GM18508 (cell line): Measurements from ENCODE around the gene AEBP1.
A peak's percentile ranks its signal among the peaks of the same experiment; 100 is the strongest.
"Not testable (repeated sequence)": the region's sequence is repeated elsewhere in the genome, so short reads cannot be mapped to it uniquely, and the experiment has no call there.

Source experiments
- ATAC-seq: cut with Tn5 transposase; IDR thresholded peaks from one replicate; pipeline ENCODE4 v1.9.1; 2021; ENCODE audit warnings: moderate number of reproducible peaks; ENCODE audit not compliant: insufficient read depth, unreplicated experiment

AEBP1 gene

DNA sequence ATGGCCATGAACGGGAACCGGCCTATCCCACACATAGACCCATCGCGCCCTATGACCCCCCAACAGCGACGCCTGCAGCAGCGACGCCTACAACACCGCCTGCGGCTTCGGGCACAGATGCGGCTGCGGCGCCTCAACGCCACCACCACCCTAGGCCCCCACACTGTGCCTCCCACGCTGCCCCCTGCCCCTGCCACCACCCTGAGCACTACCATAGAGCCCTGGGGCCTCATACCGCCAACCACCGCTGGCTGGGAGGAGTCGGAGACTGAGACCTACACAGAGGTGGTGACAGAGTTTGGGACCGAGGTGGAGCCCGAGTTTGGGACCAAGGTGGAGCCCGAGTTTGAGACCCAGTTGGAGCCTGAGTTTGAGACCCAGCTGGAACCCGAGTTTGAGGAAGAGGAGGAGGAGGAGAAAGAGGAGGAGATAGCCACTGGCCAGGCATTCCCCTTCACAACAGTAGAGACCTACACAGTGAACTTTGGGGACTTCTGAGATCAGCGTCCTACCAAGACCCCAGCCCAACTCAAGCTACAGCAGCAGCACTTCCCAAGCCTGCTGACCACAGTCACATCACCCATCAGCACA, 9.7 kb downstream of the AEBP1 start:
- ATAC-seq = no peak

DNA sequence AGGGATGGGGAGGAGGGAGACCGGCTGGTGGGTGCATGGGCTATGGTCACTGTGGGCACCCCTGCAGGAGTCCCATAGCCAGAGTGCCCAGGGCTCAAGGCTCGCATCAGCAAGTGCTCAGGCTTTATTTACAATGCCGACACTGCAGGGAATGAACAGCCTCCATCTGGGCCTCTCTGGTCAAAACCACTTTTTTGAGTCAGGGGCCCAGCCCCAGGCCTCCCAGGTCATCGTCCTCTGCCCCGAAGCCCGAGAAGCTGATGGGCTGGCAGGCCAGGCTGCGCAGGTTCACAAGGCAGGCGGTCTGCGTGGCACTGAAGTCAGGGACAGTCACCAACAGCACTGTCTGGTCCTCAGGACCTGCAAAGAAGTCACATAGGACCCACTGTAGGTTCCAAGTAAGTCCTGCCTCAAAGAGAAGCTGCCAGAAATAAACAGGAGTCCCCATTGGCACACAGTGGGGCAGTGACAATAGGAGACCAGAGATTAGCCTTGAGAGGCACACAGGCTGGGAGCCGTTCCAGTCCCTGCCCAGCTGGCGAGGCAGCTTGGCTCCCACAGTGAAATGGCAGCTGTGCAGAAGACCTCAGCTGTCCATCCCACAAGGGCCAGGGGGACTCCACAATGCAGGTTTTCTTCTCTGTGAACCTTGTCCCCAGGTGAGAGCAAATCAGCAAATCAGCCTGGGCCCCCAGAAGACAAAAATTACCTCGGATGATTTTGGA, 10.6 kb downstream of the AEBP1 start:
- ATAC-seq = no peak

DNA sequence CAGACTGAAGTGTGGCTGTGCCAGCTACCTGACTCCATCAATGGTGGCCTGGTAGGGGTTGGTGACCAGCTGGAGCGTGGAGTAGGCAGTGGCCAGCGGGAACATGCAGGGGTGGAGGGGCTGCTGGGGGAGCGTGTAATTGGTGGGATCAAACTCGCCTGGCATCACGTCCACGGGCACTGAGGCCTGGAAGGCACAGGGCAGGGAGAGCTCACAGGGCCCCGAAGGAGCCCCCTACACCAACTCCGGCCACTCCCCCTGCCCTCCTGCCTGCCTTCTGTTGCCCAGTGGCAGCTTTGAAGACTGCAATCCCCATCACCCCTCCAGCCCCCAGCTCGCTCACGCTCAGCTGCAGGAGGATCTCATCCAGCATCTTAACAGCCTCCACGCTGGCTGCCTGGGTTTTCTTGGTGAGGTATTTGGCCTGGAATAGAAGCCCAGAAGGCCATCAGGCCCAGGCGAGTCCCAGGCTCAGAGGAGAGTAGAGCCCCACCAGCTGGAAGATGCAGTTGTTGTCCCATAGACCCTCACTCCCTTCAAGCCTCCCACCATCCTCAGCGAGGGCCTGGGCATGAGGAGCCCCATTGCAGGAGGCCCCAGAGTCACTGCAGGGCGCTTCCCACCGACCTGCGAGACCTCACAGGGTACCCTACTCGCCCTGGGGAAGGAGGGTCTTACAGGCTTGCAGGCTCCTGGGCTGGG, 12.1 kb downstream of the AEBP1 start:
- no peak for ATAC-seq

DNA sequence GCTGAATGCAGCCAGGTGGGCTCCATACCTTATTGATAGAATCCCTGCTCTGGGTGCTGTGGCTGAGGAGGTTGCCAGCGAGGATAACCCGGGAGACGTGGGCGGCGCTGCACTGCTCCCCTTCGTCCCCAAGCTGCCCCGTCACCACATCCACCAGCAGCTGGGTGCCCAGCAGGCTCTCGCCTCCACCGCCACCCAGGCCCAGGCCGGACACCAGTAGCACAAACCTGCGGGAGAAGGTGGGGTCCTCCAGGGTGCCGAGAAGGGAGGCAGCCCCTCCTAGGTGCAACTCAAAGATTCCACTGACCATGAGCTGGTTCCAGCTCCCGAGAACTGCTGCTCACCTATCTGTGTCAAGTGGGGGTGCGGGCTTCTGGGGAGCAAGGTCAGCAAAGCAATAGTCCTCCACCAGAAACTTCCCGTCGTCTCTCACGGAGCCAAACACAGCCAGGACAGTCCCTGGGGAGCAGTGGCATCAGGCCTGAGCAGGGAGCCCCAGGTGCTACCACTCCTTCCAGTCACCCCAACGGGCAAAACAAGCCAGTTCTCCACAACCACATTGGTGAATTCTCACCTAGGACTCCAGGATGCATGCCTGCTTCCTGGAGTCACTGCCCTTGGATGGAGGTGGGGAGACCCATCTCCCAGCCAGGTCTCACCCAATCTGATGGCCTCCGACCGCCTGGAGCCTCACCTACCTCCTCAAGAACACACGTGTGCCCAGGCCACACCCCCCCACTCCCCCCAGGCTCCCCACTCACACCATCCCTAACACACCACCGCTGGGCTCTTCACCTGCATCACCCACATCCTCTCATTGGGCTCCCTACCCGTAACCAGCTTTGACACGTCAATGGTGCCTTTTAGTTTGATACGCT, 12.9 kb downstream of the AEBP1 start:
- ATAC-seq = no peak

DNA sequence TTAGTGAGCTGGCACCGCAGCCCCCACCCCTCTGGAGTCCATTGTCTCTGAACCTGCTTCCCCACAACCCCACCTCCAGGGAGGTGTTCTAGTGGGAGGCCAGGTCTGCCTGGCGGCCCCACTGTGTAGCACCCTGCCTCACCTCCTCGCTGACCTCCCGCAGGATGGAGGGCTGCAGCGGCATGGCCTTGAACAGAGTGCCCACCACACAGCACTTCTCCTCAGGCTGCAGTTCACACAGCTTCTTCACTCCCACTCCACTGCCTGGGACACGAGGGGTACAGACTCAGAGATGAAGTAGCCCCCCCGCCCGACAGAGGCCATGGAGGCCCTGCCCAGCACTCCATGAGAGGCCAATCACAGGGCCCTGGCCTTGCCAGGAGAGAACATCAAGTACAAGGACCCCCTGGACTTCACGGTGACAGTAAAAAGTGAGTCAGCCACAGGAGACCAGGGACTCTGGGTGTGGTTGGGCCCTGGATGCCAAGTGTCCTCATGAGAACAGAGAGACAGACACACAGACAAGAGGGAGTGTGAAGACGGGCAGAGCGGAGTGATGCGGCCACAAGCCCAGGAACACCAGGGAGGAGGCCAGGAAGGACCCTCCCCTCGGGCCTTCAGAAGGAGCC, 13.8 kb downstream of the AEBP1 start:
- no peak for ATAC-seq

DNA sequence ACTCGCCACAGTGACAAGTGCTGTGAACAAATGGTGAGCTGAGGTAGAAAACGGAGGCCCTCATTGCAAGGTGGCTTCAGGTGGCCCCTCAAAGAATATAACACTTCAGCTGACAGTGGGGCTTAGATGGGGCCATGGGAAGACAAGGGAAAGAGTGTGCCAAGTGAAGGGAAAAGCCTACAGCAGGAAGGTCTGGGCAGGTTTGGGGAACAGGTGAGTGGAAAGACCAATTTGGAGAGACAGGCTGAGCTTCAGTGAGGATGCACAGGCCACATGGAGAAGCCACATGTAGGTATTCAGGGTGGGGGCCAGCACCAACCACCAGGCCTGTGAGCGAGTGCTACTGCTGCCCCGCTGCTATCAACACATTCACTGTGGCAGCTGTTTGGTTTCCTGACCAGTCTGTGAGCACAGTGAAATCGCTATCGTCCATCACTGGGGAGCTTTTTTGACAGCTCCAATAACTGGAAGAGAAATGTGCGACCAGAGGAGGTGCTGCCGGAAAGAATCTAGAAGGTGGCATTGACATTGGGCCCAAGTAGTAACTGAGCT, 15.8 kb downstream of the AEBP1 start:
- ATAC-seq = no peak

GRCh38 chr7:44120395-44120794, 16.2 kb downstream of the AEBP1 start:
- ATAC-seq = no peak

DNA sequence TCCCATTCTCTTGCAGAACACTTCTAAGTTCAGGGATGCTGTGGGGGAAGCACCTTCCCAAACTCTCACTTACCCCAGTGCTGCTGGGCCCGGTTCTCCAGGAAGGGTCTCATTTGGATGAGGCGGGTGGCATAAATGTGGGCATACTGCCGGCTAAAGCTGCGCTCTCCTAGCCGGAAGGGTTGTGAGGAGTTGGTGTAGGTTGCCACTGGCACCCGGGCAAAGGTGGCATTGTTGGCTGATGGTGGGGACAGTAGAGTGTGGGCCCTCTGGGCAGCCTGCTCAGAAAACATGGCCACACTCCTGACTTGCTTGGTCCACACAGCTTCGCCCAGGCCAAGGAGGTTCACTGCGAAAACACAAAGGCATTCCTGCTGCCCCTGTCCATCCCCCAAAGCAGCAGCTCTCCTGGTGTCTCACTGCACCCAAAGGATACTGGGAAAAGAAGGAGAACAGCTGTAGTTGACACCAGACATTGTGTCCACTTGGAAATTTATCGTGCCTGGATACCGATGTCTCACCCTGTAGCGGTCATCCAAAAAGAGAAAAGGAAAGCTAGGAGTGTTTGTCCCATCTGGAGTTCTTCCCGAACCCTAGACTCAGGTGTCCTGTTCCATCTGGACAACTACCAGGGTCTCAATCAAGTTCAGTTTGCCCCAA, 17.7 kb downstream of the AEBP1 start:
- ATAC-seq = no peak

GRCh38 chr7:44122529-44122928, 18.4 kb downstream of the AEBP1 start:
- ATAC-seq = no peak

- peak; percentile 82 for ATAC-seq
Measured at GRCh38 chr7:44123190-44124003, 19.3 kb downstream of the AEBP1 start, which contains the start of gene POLD2. POLD2 (minus strand) TSS chr7:44123548; CDS start chr7:44122053, 1,495 bp downstream.

DNA sequence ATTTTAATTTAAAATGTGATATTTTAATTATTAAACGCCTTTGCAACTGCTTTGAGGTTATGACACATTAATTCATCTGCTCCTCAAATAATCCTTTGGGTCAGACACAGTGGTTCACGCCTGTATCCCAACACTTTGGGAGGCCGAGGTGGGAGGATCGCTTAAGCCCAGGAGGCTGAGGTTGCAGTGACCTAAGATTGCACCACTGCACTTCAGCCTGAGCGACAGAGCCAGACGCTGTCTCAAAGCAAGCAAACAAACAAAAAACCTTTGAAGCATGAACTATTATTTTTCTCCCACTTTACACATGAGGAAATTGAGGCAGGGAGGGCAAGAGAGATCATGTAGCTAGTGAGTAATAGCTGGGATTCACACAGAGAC, 20.7 kb downstream of the AEBP1 start:
- no peak for ATAC-seq

DNA sequence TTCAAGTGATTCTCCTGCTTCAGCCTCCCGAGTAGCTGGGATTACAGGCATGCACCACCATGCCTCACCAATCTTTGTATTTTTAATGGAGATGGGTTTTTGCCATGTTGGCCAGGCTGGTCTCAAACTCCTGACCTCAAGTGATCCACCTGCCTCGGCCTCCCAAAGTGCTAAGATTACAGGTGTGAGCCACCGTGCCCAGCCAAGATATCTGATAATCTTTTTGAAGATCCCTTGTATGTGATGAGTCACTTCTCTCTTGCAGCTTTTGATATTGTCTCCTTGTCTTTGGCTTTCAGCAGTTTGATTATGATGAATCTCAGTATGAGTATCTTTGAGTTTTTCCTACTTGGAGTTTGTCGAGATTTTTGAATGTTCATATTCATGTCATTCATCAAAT, 22.4 kb downstream of the AEBP1 start:
- not testable (repeated sequence) for ATAC-seq

DNA sequence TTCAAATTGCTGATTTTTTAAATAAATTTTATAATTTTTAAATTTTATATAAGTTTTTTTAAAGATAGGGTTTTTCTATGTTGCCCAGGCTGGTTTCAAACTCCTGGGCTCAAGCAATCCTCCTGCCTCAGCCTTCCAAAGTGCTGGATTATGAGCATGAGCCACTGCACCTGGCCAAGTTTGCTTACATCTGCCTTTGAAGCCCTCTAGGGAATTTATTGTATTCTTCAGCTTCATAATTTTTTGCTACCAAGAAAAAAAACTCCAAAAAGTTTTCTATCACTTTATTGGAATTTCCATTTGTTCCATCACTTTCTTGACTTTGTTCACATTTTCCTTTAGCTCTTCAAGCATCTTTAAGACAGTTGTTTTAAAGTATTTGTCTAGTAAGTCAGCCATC, 23.0 kb downstream of the AEBP1 start:
- ATAC-seq = no peak

DNA sequence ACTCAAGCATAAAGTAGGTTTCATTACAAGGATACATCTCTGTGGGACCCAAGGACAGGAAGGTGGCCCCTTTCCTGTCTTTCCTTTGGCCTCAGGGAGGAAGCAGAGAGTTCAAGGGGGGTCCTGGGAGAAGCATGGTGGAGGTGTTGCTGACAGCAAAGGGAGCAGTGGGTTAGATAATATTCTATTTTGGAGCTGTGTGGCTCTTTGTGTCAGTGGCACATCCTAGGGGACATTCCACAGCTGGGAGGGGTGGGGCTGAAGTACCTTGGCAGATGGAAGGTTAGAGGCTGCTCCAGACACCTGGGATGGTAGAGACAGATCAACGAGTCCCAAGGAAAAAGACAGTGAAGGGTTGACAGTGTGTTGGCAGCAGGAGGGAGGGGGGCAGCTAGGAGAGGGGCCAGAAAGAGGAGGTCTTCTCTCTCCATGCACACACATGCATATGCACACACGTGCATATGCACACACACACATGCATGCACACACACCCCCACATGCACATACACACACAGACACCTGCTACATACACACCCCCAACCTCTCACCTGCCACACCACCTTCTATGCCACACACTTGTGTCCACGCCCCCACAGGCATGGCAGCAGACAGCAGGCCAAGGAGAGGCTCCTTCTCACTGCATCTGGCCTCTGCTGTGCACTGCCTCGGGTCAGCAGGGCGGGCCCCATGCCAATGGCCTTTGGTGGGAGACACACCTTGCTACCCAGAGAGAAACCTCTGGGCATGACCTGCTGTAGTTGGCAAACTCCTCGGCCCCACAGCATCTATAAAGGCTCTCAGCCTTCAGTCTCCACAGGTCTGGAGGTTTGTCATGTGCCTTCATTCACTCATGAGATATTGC, 24.8 kb downstream of the AEBP1 start:
- ATAC-seq = no peak

GRCh38 chr7:44131173-44132029, 27.3 kb downstream of the AEBP1 start:
- no peak for ATAC-seq

GRCh38 chr7:44132039-44132438, 27.9 kb downstream of the AEBP1 start:
- no peak for ATAC-seq

GRCh38 chr7:44133295-44133694, 29.1 kb downstream of the AEBP1 start:
- no peak for ATAC-seq
